H7 (cell line): ENCODE results near the gene SLC5A1. TPM values are rescaled to one million over a fixed set of nuclear protein-coding genes. Genes with fewer than 3 reads are reported as not detected.

Experiments
- DNase-seq: peaks from one replicate; pipeline ENCODE4 v3.0.0; 2012
- H3K27me3 ChIP-seq: 2 replicates; pipeline ENCODE4 v1.6.0; 2011; ENCODE audit warnings: mild to moderate bottlenecking, low read length; ENCODE audit not compliant: control insufficient read depth, insufficient read depth
- H3K36me3 ChIP-seq: replicated peaks from 2 replicates; pipeline ENCODE4 v1.5.1; 2011; ENCODE audit warnings: low read length; ENCODE audit not compliant: control insufficient read depth, insufficient read depth
- H3K4me3 ChIP-seq: 2 replicates; pipeline ENCODE4 v1.5.1; 2011; ENCODE audit warnings: low read depth, mild to moderate bottlenecking, control low read depth, low read length, moderate library complexity; ENCODE audit not compliant: insufficient read depth
- total RNA-seq: library from RNA; depleted of rRNA; stranded (reverse); fragments of >200 nt; shearing (Covaris generic); gene quantifications from 2 replicates; pipeline ENCODE4 v1.2.3, GENCODE V29; 2014

Gene SLC5A1
- total RNA-seq, 1 experiment from 2014 or later: not detected

DNA sequence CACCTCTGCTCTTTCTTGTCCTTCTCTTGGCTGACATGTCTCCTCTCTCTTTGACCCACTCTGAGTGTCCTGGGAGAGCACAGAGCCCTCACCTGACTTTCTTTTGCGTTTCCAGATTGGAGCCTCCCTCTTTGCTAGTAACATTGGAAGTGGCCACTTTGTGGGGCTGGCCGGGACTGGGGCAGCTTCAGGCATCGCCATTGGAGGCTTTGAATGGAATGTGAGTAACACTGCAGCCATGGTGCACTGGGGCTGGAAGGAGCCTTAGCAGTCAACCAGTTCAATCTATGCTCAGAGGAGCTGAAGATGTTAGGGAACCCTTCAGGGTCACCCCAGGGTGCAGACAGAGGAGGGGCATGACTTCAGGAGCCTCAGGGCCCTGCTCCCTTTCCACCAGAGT is 23.8 kb downstream of the SLC5A1 start:
- DNase-seq: no peak
- no peaks in the 10 kb centered on the region for H3K36me3 ChIP-seq

DNA sequence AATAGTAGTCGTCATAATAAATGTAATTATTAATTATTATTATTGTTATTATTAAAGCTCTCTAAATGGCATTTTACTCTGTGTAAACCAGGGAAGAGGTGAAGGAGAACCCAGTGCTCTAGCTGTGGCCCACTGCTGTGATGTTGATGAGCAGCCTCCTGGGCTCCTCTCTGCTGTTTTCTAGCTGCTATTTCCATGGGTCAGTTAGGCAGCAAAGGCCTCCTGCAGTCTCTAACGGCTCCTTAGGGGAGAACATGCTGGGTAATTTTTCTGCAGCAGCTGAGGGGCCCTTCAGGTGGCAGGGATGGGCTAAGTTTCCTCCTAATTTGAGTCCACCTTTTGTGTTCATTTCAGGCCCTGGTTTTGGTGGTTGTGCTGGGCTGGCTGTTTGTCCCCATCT is 24.6 kb downstream of the SLC5A1 start:
- DNase-seq: no peak
- Histone ChIP-seq H3K27me3 (no peaks in the 10 kb centered on the region; the same call in 1 of the 2 replicates), H3K36me3 (no peaks in the 10 kb centered on the region), H3K4me3 (no peak overlapping the region)

More for the DNA sequence above, 23.8 kb downstream of the SLC5A1 start:
- Histone ChIP-seq H3K4me3 (no peak overlapping the region), H3K27me3 (no peaks in the 10 kb centered on the region; the same call in 1 of the 2 replicates)

DNA sequence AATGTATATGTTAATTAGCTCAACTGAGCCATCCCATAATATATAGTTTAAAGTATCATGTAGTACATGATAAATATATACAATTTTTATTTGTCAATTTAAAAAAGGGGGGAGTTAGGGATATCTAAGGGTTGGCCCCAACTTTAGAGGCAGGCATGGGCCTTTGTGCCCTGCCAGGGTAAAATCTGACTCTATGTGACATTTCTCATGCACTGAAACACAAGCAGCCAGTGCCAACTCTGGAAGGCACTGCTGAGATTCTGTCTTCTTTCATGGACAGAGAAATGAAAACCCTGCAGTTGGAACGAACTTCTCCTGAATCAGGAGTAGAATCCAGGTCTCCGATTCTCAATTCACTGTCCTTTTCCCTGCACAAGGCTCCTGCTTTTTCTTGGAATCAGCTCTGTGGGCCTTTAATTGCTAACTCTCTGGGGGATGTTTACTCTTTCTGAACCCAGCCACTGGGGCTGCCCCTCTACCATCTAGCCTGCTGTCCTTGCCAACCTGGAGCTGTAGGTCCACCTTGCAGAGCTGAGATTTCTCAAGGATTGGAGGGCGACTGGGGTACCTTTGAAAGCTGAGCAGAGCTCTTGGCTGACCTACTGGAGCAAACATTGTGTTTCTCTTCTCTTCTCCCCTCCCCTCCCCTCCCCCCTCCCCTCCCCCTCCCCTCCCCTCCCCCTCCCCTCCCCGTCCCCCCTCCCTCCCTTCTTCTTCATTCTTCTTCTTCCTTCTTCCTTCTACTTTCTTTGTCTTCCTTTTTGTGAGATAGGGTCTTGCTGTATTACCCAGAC is 26.7 kb downstream of the SLC5A1 start:
- DNase-seq: peak; percentile 17
- no peak overlapping the region for H3K4me3 ChIP-seq

DNA sequence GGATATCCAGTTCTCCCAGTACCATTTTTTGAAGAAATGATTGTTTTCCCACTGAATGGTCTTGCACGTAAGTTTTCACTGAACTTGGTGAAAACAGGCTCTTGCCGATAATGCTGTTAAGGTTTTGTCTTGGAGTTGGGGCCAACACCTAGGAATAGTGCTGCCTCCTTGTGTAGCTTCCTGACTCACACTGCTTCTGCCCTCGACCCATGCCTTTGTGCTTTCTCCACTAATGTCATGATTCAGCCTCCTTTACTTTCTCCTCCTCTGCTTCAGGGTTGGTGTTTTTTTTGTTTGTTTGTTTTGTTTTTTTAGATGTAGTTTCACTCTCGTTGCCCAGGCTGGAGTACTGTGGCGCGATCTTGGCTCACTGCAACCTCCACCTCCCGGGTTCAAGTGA is 30.2 kb downstream of the SLC5A1 start:
- Histone ChIP-seq H3K27me3 (no peaks in the 10 kb centered on the region; the same call in 1 of the 2 replicates), H3K4me3 (no peak overlapping the region), H3K36me3 (no peaks in the 10 kb centered on the region)
- DNase-seq: no peak

More for the DNA sequence above, 26.7 kb downstream of the SLC5A1 start:
- H3K36me3 ChIP-seq: no peaks in the 10 kb centered on the region
- no peaks in the 10 kb centered on the region; the same call in 1 of the 2 replicates for H3K27me3 ChIP-seq

DNA sequence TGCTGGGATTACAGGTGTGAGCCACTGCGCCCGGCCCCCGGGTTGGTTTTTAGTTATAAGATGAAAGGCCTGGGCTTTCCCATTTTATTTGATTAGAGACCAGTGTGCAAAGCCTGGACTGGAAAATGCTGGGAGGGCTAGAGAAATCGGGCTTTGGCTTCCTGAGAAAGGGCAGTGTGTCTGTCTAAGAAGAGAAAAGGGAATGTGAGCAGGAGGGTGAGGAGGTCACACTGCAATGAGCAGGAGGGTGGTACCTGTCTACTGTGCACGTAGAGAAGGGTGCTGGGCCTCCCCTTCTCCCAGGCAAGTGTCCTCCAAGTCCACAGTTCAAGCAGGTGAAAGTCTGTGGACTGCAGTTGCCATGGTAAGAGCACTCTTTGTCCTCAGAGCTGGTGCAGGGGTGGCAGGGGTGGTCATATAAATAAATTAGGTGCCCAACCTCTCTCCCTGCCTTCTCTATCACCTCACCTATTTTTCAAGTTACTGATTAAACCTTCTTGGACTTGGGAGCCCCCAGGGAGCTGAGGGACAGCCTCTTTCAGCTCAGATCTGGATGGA is 30.8 kb downstream of the SLC5A1 start:
- Histone ChIP-seq H3K4me3 (no peak overlapping the region), H3K27me3 (no peaks in the 10 kb centered on the region; the same call in 1 of the 2 replicates), H3K36me3 (no peaks in the 10 kb centered on the region)

DNA sequence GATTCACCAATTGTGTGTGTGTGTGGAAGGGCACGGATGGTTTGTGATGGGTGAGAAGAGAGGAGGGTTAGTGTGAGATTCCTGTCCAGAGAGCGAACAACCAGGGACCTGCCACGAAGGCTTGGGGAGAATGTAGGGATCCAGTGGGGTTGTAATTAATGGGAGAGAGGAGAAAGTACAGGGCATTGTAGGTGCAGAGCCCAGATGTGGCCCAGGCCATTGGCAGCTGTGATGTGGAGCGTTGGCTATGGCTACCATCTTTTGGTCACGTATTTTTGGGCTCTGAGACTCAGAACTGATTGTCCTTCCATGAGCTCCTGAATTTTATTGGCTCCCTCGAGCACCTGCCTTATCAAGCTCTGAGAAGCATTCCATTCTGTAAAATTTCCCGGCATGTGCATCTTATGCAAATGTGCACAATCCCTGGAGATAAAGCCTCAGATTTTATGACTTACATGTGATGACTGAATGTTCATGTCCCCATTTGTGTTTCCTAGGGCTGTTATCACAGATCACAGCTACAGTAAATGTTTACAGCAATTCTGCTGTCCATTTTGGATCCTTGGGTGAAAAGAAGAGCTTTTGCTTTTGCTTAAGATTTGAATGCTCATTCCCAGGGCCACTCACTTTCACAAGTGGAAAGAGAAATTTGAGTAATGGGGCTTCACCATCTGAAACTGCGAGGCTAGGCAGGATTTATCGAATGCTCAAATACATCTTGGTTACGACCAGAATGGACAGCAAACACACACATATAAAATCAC is 33.1 kb downstream of the SLC5A1 start:
- no peak overlapping the region for H3K4me3 ChIP-seq
- no peak for DNase-seq
- no peaks in the 10 kb centered on the region; the same call in 1 of the 2 replicates for H3K27me3 ChIP-seq
- H3K36me3 ChIP-seq: no peaks in the 10 kb centered on the region

More for the DNA sequence above, 30.8 kb downstream of the SLC5A1 start:
- DNase-seq: no peak

DNA sequence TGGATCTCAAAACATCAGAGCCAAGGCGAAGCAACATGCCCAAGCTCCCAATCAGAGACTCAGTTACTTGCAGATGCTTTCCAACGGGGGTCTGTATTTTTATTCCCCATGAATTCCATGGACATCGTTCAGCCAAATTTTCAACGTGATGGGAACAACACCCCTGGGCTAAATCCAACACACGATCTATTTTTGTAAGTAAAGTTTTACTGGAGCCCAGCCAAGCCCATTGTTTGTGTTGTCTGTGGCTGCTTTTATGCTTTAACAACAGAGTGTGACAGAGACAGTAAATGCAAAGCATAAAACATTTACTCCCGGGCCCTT is 33.7 kb downstream of the SLC5A1 start:
- Histone ChIP-seq H3K36me3 (no peaks in the 10 kb centered on the region), H3K4me3 (no peak overlapping the region), H3K27me3 (no peaks in the 10 kb centered on the region; the same call in 1 of the 2 replicates)
- DNase-seq: no peak

DNA sequence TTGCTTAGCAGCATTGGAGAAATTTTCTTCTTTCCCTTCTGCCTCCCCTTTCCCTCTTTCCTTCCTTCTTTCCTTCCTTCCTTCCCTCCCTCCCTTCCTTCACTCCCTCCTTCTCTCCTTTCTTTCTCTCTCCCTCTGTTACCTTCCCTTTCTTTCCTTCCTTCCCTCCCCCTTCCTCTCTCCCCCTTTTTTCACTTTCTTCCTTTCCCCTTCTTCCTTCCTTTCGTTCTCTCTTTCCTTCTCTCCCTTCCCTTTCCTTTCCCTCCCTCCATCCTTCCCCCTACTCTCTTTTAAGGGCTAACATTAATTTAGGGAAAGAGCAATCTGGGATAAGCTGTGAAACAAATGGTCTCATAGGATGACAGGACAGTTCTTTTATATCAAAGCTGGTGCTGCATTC is 34.1 kb downstream of the SLC5A1 start:
- Histone ChIP-seq H3K4me3 (no peak overlapping the region), H3K36me3 (no peaks in the 10 kb centered on the region), H3K27me3 (no peaks in the 10 kb centered on the region; the same call in 1 of the 2 replicates)
- DNase-seq: no peak

DNA sequence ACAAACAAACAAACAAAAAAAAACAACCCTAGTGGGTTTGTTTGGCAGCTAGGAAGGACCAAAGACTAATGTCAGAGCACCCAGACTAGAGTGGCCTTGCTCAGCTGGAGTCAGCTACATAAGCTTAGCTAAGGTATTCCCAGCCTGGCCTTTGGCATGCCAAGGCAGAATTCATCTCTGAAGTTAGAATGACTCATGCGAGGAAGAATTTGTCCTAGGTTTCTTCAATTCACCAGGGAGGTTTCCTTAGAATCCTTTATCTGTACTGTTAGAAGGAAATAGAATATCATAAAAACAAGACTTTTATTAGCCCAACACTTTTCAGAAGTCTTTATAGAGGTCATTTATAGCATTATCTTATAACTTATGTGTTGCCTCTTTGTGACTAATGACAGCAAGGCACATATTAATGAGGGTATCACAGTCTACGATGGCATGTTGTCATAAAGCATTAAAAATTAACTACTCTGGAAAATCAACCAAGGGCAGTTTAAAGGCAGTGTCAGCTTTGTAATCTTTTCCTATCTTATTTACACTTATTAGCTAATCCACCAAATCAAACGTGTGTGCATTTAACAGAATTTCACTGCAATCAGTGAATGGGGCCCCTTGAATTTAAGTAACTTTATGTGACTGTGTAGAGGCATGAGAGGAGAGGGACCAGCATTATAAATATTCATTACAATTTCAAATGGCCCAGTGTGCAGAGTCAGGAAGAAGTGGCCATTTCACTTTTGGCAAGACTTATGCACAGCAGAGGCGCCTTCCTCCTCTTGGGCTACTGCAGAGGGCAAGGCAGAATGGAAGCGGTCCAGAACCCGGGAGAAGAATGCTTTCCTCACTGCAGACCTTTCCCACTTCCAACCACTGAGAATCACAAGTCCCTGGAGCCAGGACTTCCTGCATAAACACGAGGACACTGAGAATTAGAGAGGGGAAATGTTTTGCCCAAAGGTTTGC is 36.3 kb downstream of the SLC5A1 start:
- Histone ChIP-seq H3K4me3 (no peak overlapping the region), H3K36me3 (no peaks in the 10 kb centered on the region), H3K27me3 (no peaks in the 10 kb centered on the region; the same call in 1 of the 2 replicates)
- DNase-seq: peak; percentile 37

DNA sequence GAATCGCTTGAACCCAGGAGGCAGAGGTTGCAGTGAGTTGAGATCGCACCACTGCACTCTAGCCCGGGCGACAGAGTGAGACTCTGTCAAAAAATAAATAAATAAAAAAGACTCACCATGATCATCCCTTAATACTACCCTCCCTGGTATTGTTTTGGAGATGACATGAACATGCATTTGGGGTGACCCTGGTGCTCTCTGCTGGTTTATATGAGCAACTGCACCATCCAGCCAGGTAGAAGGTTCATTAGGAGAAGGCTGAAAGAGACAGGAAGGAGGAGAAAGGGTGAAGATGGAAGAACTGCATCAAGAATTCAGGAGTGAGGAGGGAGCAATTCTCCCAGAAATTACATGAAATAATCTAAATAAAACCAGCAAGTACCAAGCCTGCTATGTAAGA is 37.8 kb downstream of the SLC5A1 start:
- H3K27me3 ChIP-seq: no peaks in the 10 kb centered on the region; the same call in 1 of the 2 replicates
- peak; percentile 64 for DNase-seq
- no peak overlapping the region for H3K4me3 ChIP-seq
- H3K36me3 ChIP-seq: no peaks in the 10 kb centered on the region

DNA sequence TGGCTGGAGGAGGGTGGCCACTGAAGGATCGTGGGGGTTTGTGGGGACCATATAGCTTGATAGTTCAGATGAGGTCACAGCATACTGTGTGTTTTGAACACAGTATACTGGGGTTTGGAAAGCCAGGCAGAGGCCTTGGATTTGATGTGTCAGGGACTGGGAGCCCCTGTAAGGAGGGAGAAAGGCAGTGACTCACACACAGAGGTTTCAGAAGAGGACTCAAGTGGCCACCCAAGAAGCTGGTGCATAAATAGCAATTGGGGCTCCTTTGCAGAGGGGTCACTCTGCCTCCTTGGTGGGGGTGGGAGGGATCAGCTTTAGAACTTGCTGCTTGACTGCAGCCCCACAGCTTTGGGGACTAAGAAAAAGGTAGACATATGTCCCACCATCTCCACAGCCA is 39.3 kb downstream of the SLC5A1 start:
- H3K36me3 ChIP-seq: no peaks in the 10 kb centered on the region
- no peak overlapping the region for H3K4me3 ChIP-seq
- H3K27me3 ChIP-seq: no peaks in the 10 kb centered on the region
- DNase-seq: no peak

DNA sequence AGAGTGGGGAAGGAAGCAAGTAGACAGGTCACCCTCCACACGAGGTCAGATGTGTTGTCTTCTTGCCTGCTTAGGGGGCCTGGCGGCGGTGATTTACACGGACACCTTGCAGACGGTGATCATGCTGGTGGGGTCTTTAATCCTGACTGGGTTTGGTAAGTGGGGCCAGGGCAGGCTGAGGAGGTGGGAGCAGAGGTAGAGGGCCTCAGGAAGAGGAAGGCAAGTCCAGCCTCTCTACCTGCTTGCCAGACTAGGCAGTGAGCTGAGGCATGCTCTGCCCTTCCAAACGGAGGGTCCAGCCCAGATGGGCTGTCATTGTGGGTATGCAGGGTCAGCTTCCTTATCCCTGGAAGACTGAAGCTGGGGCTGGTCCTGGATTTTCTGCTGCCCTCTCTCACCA is 39.9 kb downstream of the SLC5A1 start:
- no peaks in the 10 kb centered on the region for H3K36me3 ChIP-seq
- no peak overlapping the region for H3K4me3 ChIP-seq
- H3K27me3 ChIP-seq: no peaks in the 10 kb centered on the region
- DNase-seq: no peak

DNA sequence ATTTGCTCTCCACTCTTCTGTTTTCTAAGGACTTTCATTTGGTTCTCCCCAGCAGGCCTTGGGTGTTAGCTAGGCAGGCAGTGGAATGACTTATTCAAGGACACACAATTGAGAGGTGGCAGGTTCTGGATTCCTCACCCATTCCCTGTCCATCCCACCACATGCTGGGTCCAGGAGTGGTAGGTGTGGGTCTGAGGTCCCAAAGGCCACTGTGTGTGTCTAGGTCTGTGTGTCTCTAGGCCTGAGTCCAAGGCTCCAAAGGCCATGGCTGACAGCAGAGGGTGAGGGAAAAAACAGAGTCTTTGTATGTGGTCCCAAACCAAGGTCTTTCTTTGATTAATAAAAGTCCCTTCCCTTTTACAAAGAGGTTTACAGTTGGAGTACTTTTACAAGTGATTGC is 40.8 kb downstream of the SLC5A1 start:
- DNase-seq: no peak
- Histone ChIP-seq H3K27me3 (no peaks in the 10 kb centered on the region), H3K4me3 (no peak overlapping the region), H3K36me3 (no peaks in the 10 kb centered on the region)

DNA sequence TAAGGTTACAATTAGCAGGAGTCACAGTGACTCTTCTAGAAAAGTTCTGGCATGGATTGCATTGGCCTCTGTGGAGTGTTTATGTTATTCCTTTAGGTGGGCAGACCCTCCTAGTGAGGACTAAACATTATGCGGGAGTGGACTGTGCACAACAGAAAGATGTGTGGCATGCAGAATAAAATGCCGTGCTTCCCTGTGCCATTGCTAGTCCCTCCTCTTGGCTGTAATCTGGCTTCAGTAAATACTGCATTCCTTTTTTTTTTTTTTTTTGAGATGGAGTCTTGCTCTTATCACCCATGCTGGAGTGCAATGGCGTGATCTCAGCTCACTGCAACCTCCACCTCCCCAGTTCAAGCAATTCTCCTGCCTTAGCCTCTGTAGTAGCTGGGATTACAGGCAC is 45.0 kb downstream of the SLC5A1 start:
- no peak for DNase-seq
- Histone ChIP-seq H3K4me3 (no peak overlapping the region), H3K27me3 (no peaks in the 10 kb centered on the region), H3K36me3 (no peaks in the 10 kb centered on the region)
